ENCODE results near the gene OLAH.

DNA sequence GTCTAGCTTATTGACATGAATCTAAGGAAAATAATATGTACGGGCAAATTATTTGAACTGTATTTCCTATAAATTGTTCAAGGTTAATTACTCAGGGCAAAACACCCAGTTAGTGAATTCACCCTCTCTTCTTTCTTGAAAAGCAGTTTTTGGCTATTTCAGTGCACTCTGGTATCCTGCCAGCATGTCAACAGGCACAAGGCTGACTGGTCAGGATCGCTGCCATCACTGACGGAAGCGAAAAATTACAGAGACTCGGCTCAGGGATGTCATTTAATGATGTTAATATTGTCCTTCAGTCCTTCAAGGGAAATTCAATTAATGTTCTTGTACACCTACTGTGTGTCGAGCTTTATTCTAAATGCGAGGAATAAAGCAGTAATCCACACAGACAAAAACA is 28.3 kb upstream of the OLAH start:
- TF ChIP-seq, protein P1, sequence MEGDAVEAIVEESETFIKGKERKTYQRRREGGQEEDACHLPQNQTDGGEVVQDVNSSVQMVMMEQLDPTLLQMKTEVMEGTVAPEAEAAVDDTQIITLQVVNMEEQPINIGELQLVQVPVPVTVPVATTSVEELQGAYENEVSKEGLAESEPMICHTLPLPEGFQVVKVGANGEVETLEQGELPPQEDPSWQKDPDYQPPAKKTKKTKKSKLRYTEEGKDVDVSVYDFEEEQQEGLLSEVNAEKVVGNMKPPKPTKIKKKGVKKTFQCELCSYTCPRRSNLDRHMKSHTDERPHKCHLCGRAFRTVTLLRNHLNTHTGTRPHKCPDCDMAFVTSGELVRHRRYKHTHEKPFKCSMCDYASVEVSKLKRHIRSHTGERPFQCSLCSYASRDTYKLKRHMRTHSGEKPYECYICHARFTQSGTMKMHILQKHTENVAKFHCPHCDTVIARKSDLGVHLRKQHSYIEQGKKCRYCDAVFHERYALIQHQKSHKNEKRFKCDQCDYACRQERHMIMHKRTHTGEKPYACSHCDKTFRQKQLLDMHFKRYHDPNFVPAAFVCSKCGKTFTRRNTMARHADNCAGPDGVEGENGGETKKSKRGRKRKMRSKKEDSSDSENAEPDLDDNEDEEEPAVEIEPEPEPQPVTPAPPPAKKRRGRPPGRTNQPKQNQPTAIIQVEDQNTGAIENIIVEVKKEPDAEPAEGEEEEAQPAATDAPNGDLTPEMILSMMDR (IDR thresholded peaks at IDR 0.05) = no peak
- TF ChIP-seq POLR2A (IDR thresholded peaks at IDR 0.05) (no peak), POLR2AphosphoS5 (IDR thresholded peaks at IDR 0.05) (no peak)
